Stimulated activated CD4-positive, alpha-beta T cell treated with anti-CD3 and anti-CD28 coated beads, Interleukin-12 subunit alpha, Interleukin-12 subunit beta, amount 100 ng/mL, for 48 hours (primary cell): ENCODE measurements around the gene GOT1.

ENCODE experiments used
- DNase-seq, 3 donors: peaks; one replicate each; pipeline ENCODE4 v3.0.0-alpha.2; 2020; ENCODE audit warnings: low read depth in 2 of 3, low spot score in 1 of 3

Gene GOT1

GRCh38 chr10:99360934-99361333, 69.5 kb downstream of the GOT1 start:
- no peak for DNase-seq

GRCh38 chr10:99358101-99358500, 72.3 kb downstream of the GOT1 start:
- DNase-seq, result no peak

DNA sequence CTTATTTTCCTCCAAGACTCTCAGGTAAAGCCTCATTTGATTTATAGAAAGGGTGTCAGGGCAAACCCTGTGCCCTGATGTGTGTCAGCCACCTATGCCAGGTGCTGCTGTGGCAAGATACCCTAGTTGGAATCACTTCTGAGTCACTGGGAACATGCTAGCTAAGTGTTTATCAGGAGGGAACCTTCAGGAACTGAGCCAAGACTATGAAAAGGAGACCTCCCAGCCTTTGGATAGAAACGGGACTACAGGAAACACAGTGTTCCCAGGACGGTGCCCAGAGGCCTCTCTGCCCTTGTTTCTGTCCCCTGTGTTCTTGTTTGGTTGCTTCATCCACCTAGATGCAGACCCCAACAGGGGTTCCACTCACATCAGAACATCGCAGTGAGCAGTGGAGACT, 72.7 kb downstream of the GOT1 start:
- no peak for DNase-seq

DNA sequence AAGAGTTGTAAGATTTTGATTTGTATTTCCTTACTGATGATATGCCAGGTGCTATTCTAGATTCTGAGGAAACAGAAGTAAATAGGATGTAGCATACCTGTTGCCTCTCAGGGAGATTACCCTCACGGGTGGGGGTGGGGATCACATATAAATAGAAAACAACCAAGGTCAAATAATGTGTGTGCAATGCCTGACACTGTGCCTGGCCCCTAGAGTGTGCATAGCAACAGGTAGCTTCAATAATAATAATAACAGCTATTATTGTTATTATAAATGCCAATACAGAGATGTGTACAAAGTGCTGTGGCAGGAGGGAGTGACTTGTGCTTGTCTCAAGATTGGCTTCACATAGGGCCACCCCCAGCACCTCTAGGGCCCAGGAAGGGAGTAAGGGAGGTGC, 77.2 kb downstream of the GOT1 start:
- no peak for DNase-seq

GRCh38 chr10:99347672-99348071, 82.8 kb downstream of the GOT1 start:
- no peak for DNase-seq
